ENCODE measurements around the gene SLC4A7.
"Not testable (repeated sequence)": the region's sequence is repeated elsewhere in the genome, so short reads cannot be mapped to it uniquely, and the experiment has no call there.

Gene SLC4A7

GRCh38 chr3:27488821-27489220 is 4.6 kb upstream of the SLC4A7 start:
- in situ Hi-C loops (cut with MboI; ENCODE audit: low sequenced_read_pairs), result no loop called here

DNA sequence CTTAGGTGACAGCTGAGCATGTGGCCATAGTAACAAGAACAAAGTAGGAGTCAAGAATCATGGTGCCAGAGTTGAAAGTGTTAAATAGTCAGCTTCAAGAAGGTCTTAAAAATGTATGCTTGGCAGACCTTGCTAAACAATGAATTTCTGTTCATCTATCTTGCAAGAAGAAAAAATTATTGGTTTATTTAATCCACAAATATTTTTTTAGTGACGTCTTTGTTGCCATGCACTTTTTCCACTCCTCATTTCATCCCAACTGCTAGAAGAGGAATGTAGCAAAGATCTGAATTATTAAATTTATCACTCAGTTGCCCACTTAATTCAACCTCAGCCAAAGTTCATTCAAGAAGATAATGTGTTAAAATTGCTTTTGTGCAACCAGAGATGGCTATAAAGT is 3.2 kb upstream of the SLC4A7 start:
- in situ Hi-C loops (cut with MboI; ENCODE audit: low sequenced_read_pairs), result no loop called here

DNA sequence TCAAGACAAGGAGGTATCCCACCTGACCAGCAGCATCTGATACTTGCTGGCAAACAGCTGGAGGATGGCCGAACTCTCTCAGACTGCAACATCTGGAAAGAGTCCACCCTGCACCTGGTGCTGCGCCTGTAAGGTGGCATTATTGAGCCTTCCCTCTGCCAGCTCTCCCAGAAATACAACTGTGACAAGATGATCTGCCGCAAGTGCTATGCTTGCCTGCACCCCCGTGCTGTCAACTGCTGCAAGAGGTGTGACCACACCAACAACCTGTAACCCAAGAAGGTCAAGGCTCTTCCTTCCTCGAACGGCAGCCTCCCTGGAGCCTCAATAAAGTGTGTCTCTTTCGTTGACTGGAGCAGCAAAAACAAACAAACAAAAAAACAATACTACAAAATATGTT is 2.2 kb upstream of the SLC4A7 start:
- in situ Hi-C loops (cut with MboI; ENCODE audit: low sequenced_read_pairs), result no loop called here

GRCh38 chr3:27485866-27486265 is 1.7 kb upstream of the SLC4A7 start:
- in situ Hi-C loops (cut with MboI; ENCODE audit: low sequenced_read_pairs), result no loop called here

GRCh38 chr3:27483117-27484014 is 818 bp downstream of the SLC4A7 start:
- in situ Hi-C loops (cut with MboI; ENCODE audit: low sequenced_read_pairs), result no loop called here

- in situ Hi-C loops (cut with MboI; ENCODE audit: low sequenced_read_pairs), result no loop called here
Observed at GRCh38 chr3:27479806-27480543, 4.2 kb downstream of the SLC4A7 start.

GRCh38 chr3:27471923-27472550 is 12.1 kb downstream of the SLC4A7 start:
- in situ Hi-C loops (cut with MboI; ENCODE audit: low sequenced_read_pairs), result no loop called here

- in situ Hi-C loops (cut with MboI; ENCODE audit: low sequenced_read_pairs), result no loop called here
Observed at GRCh38 chr3:27468283-27468886, 15.8 kb downstream of the SLC4A7 start.

DNA sequence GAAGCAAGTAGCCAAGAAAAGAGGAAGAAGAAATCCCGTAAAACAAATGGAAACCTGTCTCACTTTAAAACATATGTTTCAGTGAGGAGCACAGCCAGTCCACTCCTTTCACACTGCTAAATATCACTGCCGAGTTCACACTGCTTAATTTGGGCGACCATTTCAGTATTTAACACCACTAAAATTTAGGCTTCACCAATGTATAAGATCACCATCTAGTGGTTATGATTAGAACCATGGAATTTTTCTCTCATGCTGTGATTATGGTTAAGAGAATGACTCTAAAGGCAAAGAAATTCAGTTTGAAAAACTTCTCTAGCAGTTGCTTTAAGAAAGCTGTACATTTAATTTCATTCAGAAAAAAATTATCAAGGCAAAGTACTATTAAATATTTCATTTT is 16.6 kb downstream of the SLC4A7 start:
- in situ Hi-C loops (cut with MboI; ENCODE audit: low sequenced_read_pairs), result no loop called here

GRCh38 chr3:27464646-27465045 is 19.5 kb downstream of the SLC4A7 start:
- in situ Hi-C loops (cut with MboI; ENCODE audit: low sequenced_read_pairs), result no loop called here

GRCh38 chr3:27462228-27462627 is 22.0 kb downstream of the SLC4A7 start:
- in situ Hi-C loops (cut with MboI; ENCODE audit: low sequenced_read_pairs), result no loop called here

DNA sequence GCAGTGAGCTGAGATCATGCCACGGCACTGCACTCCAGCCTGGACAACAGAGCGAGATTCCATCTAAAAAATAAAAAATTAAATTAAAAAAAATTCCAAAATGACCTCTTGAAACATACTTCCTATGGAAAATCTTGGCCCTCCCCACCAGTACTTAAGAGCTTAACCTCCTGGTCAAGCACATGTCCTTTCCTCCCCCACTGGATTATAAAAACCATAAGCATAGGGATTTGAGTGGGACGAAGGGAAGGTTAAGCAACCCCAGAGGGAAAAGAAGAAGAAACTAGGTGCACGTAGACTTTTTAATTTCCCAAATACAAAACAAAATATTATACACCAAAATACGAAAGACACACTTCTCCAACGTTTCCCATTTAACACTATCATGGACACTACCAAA is 25.3 kb downstream of the SLC4A7 start:
- in situ Hi-C loops (cut with MboI; ENCODE audit: low sequenced_read_pairs), result no loop called here

DNA sequence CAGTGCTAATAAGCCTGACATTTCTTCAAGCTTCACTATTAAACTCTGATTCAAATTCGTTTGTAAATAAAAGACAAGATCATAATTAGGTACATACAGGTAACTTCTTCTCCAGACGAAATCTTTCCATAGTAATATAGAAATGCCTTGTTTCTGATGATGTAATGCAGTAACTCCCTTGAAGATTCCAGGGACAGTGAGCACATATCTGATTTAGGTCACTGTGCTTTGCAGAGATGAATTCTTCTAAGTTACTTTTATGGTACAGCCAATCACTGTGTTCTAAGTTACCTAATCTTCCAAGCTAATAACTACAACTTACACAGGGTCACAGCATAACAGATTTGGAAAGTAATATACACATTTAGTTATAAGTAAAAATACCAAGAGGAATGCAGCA is 27.6 kb downstream of the SLC4A7 start:
- in situ Hi-C loops (cut with MboI; ENCODE audit: low sequenced_read_pairs), result no loop called here

- in situ Hi-C loops (cut with MboI; ENCODE audit: low sequenced_read_pairs), result no loop called here
Observed at GRCh38 chr3:27454914-27455313, 29.3 kb downstream of the SLC4A7 start.

DNA sequence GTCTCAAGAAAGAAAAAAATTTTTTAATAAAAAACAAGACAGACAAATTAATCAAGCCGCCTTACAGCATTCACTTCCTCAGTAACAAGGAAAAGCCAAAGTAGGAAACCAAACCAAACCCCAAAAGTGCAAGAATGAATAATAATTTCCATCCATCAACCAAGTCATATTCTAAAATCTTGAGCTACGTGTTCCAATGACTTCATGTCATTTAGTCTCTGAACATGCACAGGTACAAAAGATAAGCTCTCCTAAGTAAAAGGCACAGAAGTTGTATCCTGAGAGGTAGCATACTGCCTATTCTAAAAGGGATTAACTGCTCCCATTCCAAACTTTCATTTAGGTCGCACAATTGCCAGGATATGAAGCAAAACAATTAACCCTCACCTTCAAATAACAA is 29.7 kb downstream of the SLC4A7 start:
- in situ Hi-C loops (cut with MboI; ENCODE audit: low sequenced_read_pairs), result no loop called here

DNA sequence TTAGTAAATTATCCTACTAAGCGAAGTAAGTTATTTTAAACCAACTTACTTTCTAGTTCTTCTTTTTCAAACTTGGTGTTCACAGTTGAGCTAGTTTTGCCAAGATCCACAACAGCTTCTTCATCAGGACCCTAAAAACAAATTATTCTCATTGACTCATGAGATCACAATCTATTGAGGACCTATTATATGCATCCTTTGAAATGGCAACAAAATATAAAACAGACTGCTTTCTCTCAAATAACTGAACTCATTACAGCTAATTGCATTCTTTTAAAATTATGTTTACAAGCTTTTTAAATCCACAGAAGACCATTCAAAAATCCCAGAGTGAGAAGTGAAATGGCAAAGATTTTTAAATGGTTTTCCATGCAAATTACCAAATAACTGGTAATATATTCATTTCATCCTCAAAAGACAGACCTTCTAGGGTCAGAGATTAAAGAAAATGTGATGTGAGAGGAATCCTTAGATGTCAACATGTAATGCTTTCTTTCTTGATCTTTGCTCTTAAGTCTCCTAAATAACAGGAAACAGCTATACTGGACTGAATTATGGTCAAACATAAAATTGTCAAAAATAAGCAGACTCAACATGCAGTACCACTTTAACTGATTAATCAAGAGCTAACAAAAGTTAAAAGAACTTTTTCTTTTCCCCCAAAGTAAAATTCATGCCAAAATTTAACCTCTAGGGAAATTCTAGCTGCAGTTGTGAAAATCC is 31.7 kb downstream of the SLC4A7 start:
- in situ Hi-C loops (cut with MboI; ENCODE audit: low sequenced_read_pairs), result no loop called here

GRCh38 chr3:27451842-27452241 is 32.3 kb downstream of the SLC4A7 start:
- in situ Hi-C loops (cut with MboI; ENCODE audit: low sequenced_read_pairs), result no loop called here

DNA sequence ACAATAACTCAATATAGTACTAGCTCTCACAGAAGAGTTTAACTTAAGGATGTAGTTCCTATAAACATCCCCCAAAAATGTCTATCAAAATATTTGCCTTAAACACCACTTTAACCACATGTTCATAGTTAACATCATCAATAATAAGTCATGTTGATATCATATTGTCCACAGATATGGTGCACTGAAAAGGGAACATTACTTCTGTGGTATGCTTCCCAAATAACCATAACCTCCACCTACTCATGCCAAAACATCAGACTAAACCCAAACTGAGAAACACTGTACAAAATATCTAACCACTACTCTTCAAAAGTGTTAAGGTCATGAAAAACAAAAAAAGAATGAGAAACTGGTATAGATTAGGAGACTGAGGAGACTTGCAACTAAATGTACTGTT is 32.9 kb downstream of the SLC4A7 start:
- in situ Hi-C loops (cut with MboI; ENCODE audit: low sequenced_read_pairs), result no loop called here

GRCh38 chr3:27449530-27450150 is 34.5 kb downstream of the SLC4A7 start:
- in situ Hi-C loops (cut with MboI; ENCODE audit: low sequenced_read_pairs), result no loop called here

GRCh38 chr3:27442995-27443394 is 41.2 kb downstream of the SLC4A7 start:
- in situ Hi-C loops (cut with MboI; ENCODE audit: low sequenced_read_pairs), result not testable (repeated sequence)

Measured in HL-60/S4 treated with retinoic acid at 250 ng/mL for 4 days and 3 days (cell line).